Measurements from ENCODE around the gene TMEM238. TPM values are rescaled to one million over a fixed set of nuclear protein-coding genes. Genes with fewer than 3 reads are reported as not detected.

TMEM238 gene
- total and polyA plus RNA-seq, 10 of the 15 experiments (the other 5 are each of a cell fraction or from before 2014, with no cell fraction given): 0.05 to 16.9 (median 0.58) TPM; not detected in 1

DNA sequence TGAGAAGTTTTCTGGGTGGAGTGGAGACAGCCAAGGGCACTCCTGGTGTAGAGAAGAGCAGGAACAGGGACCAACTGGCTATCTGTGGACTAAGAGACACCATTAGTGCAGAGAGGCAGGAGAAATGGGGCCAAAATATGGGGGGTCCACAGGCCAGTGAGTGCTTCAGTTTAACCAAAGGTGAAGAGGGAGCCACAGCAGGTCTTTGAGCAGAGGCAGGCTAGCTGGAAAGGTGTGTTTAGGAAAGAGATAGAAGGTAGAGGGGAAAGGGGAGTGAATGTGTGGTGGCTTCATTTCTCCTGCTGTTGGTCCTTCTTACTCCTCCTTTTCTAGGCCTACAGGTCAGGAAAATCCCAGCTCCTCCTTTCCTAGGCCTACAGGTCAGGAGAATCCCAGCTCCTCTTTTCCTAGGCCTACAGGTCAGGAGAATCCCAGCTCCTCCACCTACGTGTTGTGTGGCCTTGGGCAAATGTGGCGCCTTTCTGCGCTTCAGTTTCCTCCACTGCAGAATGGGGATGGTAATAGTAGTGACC lies 1.5 kb downstream of the TMEM238 start:
- H3K27ac ChIP-seq (ENCODE audit: control insufficient read depth, insufficient read depth): no peak overlapping the region
- H3K27me3 ChIP-seq (replicated peaks in 1 of 2; ENCODE audit: control insufficient read depth in 2 of 2, insufficient read depth in 2 of 2, low read length in 1 of 2): no peaks in the 10 kb centered on the region
- in situ Hi-C loops (cut with MboI) (no loop called here), intact Hi-C loops (cut with micrococcal nuclease; ENCODE audit: unreplicated experiment) (loop anchor here (5.0 to 10.0 kb wide), 3 partner anchors 80 to 768 kb away; partner anchors contain the start of gene PPP6R1)
- no peak for ATAC-seq
- ChIA-PET POLR2A (interaction anchor here (1.1 to 3.1 kb wide), 5 partner anchors 24 to 272 kb away, joined by 3 to 26 read pairs (median 19); partner anchors contain the start of genes KMT5C, U2AF2 and UBE2S), CTCF (interaction anchor here (1.0 to 3.4 kb wide), 6 partner anchors 43 to 223 kb away, joined by 3 to 49 read pairs (median 11); partner anchors contain the start of gene KMT5C), RAD21 (ENCODE audit: unreplicated experiment) (interaction anchor here (0.7 to 3.1 kb wide), 4 partner anchors 44 to 242 kb away, joined by 4 to 28 read pairs (median 16); partner anchors contain the start of gene KMT5C), SMC1A (ENCODE audit: uncharacterized antibody, unreplicated experiment) (interaction anchor here (0.8 to 3.1 kb wide), 4 partner anchors 44 to 241 kb away, joined by 3 to 22 read pairs (median 10); partner anchors contain the start of gene KMT5C)
- FAIRE-seq: no peak
- peaks cover 11% of the 10 kb centered on the region for H4K20me1 ChIP-seq (ENCODE audit: control insufficient read depth, insufficient read depth)
- DNase-seq (ENCODE audit: low read depth, low spot score): no peak
- BruUV-seq (replicated peaks): no TSS peak
- peaks cover 25% of the 10 kb centered on the region for H3K79me2 ChIP-seq (ENCODE audit: control insufficient read depth, insufficient read depth, low read length)
- peak overlapping the region; percentile 58 for H3K9ac ChIP-seq (ENCODE audit: control insufficient read depth, insufficient read depth, low read length)
- TF ChIP-seq NFXL1 (IDR thresholded peaks at IDR 0.05; ENCODE audit: borderline replicate concordance): no peak
- H3K4me2 ChIP-seq (ENCODE audit: control insufficient read depth, insufficient read depth): peak overlapping the region; percentile 58
- peaks cover 15% of the 10 kb centered on the region for H3K4me1 ChIP-seq (ENCODE audit: control insufficient read depth, insufficient read depth, low read length)
- WGBS (ENCODE audit: insufficient coverage, insufficient replicate concordance, low lambda C conversion rate, missing lambda C conversion rate): 65% methylated on average over 3 of the region's 3 CpGs
- H3K4me3 ChIP-seq: peak overlapping the region; percentile 72; the same call in 1 of the 2 replicates
- no peaks in the 10 kb centered on the region for H3K9me3 ChIP-seq (replicated peaks; ENCODE audit: control insufficient read depth, insufficient read depth, low read length)
- H3K36me3 ChIP-seq (ENCODE audit: control insufficient read depth in 2 of 2, insufficient read depth in 2 of 2, low read length in 1 of 2): peaks cover 3 to 7% of the 10 kb centered on the region in 2 experiments; a peak in 2 of 4 replicates
- H2AFZ ChIP-seq (ENCODE audit: control insufficient read depth, low read depth, low read length): no peak overlapping the region

GRCh38 chr19:55382013-55382412 lies 2.1 kb downstream of the TMEM238 start:
- Histone ChIP-seq H4K20me1 (ENCODE audit: control insufficient read depth, insufficient read depth) (peaks cover 7% of the 10 kb centered on the region), H3K9me3 (replicated peaks; ENCODE audit: control insufficient read depth, insufficient read depth, low read length) (no peaks in the 10 kb centered on the region), H3K4me3 (no peak overlapping the region), H3K79me2 (ENCODE audit: control insufficient read depth, insufficient read depth, low read length) (peaks cover 19% of the 10 kb centered on the region), H3K36me3 (ENCODE audit: control insufficient read depth in 2 of 2, insufficient read depth in 2 of 2, low read length in 1 of 2) (peaks cover 0 to 4% of the 10 kb centered on the region in 2 experiments; a peak in 1 of 4 replicates), H2AFZ (ENCODE audit: control insufficient read depth, low read depth, low read length) (no peak overlapping the region), H3K9ac (ENCODE audit: control insufficient read depth, insufficient read depth, low read length) (no peak overlapping the region), H3K27ac (ENCODE audit: control insufficient read depth, insufficient read depth) (no peak overlapping the region), H3K4me2 (ENCODE audit: control insufficient read depth, insufficient read depth) (no peak overlapping the region), H3K27me3 (replicated peaks in 1 of 2; ENCODE audit: control insufficient read depth in 2 of 2, insufficient read depth in 2 of 2, low read length in 1 of 2) (no peaks in the 10 kb centered on the region), H3K4me1 (ENCODE audit: control insufficient read depth, insufficient read depth, low read length) (peaks cover 11% of the 10 kb centered on the region)
- WGBS (ENCODE audit: insufficient coverage, insufficient replicate concordance, low lambda C conversion rate, missing lambda C conversion rate): 94% methylated on average over 5 of the region's 5 CpGs
- in situ Hi-C loops (cut with MboI): no loop called here
- ChIA-PET CTCF (interaction anchor here (3.2 to 3.4 kb wide), 2 partner anchors 80 to 89 kb away, joined by 34 to 49 read pairs; no protein-coding TSS in a partner anchor), SMC1A (ENCODE audit: uncharacterized antibody, unreplicated experiment) (interaction anchor here (2.8 kb wide), 1 partner anchor 43 kb away, joined by 15 read pairs; the partner anchor contains the start of gene KMT5C), RAD21 (ENCODE audit: unreplicated experiment) (no interaction called here), POLR2A (interaction anchor here (1.1 to 3.1 kb wide), 2 partner anchors 41 to 43 kb away, joined by 4 to 26 read pairs; partner anchors contain the start of gene KMT5C)
- no peak for DNase-seq (ENCODE audit: low read depth, low spot score)
- FAIRE-seq: no peak
- intact Hi-C loops (cut with micrococcal nuclease; ENCODE audit: unreplicated experiment): loop anchor here (5.0 to 10.0 kb wide), 3 partner anchors 80 to 767 kb away; partner anchors contain the start of gene PPP6R1
- no TSS peak for BruUV-seq (replicated peaks)
- no peak for ATAC-seq
- TF ChIP-seq, protein P1, sequence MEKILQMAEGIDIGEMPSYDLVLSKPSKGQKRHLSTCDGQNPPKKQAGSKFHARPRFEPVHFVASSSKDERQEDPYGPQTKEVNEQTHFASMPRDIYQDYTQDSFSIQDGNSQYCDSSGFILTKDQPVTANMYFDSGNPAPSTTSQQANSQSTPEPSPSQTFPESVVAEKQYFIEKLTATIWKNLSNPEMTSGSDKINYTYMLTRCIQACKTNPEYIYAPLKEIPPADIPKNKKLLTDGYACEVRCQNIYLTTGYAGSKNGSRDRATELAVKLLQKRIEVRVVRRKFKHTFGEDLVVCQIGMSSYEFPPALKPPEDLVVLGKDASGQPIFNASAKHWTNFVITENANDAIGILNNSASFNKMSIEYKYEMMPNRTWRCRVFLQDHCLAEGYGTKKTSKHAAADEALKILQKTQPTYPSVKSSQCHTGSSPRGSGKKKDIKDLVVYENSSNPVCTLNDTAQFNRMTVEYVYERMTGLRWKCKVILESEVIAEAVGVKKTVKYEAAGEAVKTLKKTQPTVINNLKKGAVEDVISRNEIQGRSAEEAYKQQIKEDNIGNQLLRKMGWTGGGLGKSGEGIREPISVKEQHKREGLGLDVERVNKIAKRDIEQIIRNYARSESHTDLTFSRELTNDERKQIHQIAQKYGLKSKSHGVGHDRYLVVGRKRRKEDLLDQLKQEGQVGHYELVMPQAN (conservative IDR thresholded peaks at IDR 0.05): no peak
- TF ChIP-seq ZNF24 (IDR thresholded peaks at IDR 0.05) (no peak), MTA3 (IDR thresholded peaks at IDR 0.05; ENCODE audit: borderline replicate concordance, low read length) (no peak), SRF (IDR thresholded peaks at IDR 0.05; ENCODE audit: low read depth in 2 of 2, low read length in 2 of 2) (no peak), BHLHE40 (IDR thresholded peaks at IDR 0.05; ENCODE audit: borderline replicate concordance in 1 of 2, low read depth in 2 of 2, low read length in 1 of 2) (no peak), YBX1 (IDR thresholded peaks at IDR 0.05) (no peak), ZSCAN29 (IDR thresholded peaks at IDR 0.05) (no peak), CREB1 (IDR thresholded peaks at IDR 0.05; ENCODE audit: low read depth) (no peak), ZBED1 (IDR thresholded peaks at IDR 0.05; ENCODE audit: borderline replicate concordance) (no peak), ZZZ3 (IDR thresholded peaks at IDR 0.05; ENCODE audit: control insufficient read depth, insufficient read length, low read depth) (no peak), YY1 (IDR thresholded peaks at IDR 0.05; ENCODE audit: low read depth, low read length) (no peak), SMAD5 (IDR thresholded peaks at IDR 0.05; ENCODE audit: low read depth) (no peak), POLR2AphosphoS2 (IDR thresholded peaks at IDR 0.05; ENCODE audit: low read depth, low read length) (no peak), FOXK2 (IDR thresholded peaks at IDR 0.05) (no peak)
